Stimulated activated CD8-positive, alpha-beta memory T cell treated with anti-CD3 and anti-CD28 coated beads, Interleukin-4, amount 100 ng/mL, for 1 hour (primary cell): ENCODE results near the gene TRIP4.
"Not testable (repeated sequence)": the region's sequence is repeated elsewhere in the genome, so short reads cannot be mapped to it uniquely, and the experiment has no call there.

Experiments used
- DNase-seq, 2 donors: peaks; one replicate each; pipeline ENCODE4 v3.0.0-alpha.2; 2020; ENCODE audit warnings: low read depth in 2 of 2, low spot score in 1 of 2

The TRIP4 gene

GRCh38 chr15:64485796-64486195, 98.2 kb downstream of the TRIP4 start:
- no peak for DNase-seq

DNA sequence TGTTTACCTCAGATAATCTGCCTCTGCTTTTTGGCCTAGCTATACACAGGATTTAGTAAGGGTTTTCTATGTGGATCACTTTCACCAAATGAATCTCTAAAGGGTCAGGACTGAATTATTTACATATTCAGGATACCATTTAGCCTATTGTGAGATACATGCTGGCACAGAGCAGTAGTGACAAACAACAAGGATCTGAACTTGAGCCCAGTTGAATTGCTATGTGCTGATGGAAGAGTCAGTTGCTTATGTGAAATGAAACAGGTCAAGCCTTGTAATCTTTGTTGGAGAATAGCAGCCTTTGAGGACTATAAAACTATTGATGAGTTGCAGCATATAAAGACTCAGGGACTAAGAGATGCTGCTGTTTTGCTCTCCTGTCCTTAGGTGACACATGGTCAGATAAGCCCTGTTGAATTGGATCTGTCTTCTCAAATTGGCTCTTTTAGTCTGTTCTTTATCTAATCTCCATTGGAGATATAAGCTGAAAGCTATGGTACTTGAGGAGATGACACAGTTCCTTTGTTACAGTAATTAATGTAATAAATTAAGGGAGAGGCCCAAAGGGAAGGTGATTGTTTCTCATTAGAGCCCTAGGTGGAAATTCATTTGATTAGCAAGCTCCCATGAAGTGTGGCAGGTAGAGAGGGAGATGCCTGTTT, 103.1 kb downstream of the TRIP4 start:
- no peak for DNase-seq

- DNase-seq = no peak
Measured at GRCh38 chr15:64493641-64494040, 106.0 kb downstream of the TRIP4 start.

GRCh38 chr15:64495968-64496367, 108.3 kb downstream of the TRIP4 start:
- DNase-seq = not testable (repeated sequence)

DNA sequence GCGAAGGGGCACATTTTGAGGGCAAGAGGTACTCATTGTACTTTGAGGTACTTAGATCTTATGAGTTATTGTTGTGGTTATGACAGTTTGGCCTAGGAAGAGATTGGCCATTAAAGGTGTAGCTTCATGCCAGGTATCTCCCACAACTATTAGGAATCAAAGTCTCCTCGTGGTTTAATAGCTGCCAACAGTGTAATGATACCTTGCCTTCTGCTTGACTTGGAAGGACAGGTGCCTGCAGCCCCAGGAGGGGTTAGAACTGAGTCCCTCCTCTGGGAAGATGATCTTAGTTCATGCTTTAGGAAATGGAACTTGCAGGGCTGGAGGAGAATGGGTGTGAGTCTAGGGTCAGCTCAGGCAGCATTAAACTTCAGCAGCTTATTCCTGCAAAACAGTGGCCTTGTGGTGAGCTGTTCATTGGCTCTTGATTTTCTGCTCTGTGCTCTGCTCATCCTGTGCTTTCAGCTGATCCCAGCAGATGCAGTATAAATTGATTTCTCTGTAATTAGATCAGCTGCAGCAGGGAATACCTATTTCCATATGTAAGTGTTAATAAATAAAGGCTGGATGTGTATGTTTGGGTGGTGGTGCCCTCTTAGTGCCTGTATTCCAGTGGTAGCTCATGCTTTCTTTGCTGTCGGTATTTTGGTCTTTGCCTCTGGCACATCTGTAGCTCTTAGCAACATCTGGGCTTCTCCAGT, 113.2 kb downstream of the TRIP4 start:
- DNase-seq = no peak

DNA sequence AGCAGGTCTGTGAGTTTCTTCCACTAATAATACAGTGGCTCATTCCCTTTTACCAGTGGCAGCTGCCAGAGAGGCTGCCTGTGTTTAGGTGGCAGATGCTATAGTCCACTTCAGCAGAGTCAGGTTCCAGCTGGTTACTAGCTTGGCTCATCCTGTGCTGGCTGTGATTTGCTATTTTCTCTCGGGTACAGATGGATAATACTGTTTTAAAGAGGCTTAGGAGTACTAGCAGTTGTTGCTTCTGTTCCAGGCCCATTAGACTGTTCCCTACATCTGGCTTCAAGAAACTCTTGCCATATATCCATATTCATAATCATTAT, 113.7 kb downstream of the TRIP4 start:
- no peak for DNase-seq

DNA sequence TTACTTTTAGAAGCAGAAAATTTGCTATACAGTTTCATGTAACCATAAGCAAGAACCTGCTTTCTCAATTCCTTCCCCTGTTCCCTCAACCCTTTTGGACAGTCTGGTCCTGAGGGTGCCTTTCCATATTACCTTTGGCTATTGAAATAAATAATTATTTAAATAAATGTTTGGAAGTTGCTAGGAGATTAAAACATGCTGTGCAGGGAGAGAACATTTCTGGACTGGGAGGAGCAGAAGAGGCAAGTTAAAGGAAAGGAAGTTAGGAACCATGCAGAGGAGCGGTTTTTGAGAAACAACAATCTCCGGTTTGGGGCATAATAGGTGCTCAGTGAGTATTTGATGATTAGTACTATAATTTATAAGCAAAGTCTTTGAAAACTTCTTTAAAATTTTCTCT, 114.5 kb downstream of the TRIP4 start:
- no peak for DNase-seq

- no peak for DNase-seq
Measured at GRCh38 chr15:64502551-64502950, 114.9 kb downstream of the TRIP4 start.

- DNase-seq = no peak
Measured at GRCh38 chr15:64503197-64503596, 115.6 kb downstream of the TRIP4 start.

DNA sequence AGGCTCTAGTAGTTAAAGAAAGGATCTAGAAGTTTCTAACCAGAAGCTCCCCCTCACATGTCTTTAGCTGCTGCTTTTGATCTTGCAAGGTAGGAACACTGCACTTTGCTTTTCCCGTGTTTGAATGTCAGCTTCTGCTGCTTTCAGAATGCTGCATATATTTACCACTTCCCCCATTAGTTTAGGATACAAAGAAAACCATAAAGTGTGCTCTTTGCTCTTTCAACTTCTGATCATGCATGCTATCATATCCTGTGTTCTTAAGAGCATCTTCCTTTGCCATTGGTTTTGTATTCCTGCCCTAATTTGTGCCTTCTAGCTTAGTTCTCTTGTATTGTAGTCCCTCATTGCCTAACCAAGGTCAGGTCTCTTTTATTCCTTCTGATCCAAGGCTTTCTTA, 116.0 kb downstream of the TRIP4 start:
- DNase-seq = no peak
